Heart left ventricle (tissue), 13 donors: ENCODE results near the gene PHF2.

Experiments
- CTCF ChIP-seq, 12 donors: fragments of 200-600 bp; sonication (generic) in 4 of 12; IDR thresholded peaks; one replicate each; pipeline versions ENCODE4 v1.5.0 to v1.8.0; 2018 to 2022; ENCODE audit warnings: antibody characterized with exemption in 12 of 12, mild to moderate bottlenecking in 5 of 12
- POLR2A ChIP-seq, 2 donors: fragments of 450-650 bp; IDR thresholded peaks; one replicate each; pipeline ENCODE4 v1.6.1; 2017; ENCODE audit warnings: antibody characterized with exemption in 2 of 2, mild to moderate bottlenecking in 2 of 2, moderate library complexity in 2 of 2
- donor health status: ischemic (EF 13 %, LVEDD 7.1; RV severe dilation, severe dysfunction).
- donor health status: DM: no; HTN: yes; CAD: no.
- donor health status: DM: no; HTN: no; CAD: no.
- donor health status: ischemic (EF 25% LVEDD 6.9; RV normal size, moderate dysfunction).
- donor health status: ischemic (EF 25% LVEDD 5.7; RV mildly dilated, moderate dysfunction).
- donor health status: ischemic (EF 35%, LVEDD 5.7; RV mildly dilated, moderate dysfunction).
- donor health status: nonischemic (EF 11% LVEDD 7.7; RV severe dilation, severe dysfunction).
- donor health status: DM: yes; HTN: yes; CAD: no.
- donor health status: PGD.
- donor health status: ischemic (EF 29% LVEDD 5.4; RV normal size, mild dysfunction).
- donor health status: nonischemic (EF 23%, LVEDD 6.1; RV moderate dilation, normal function).

DNA sequence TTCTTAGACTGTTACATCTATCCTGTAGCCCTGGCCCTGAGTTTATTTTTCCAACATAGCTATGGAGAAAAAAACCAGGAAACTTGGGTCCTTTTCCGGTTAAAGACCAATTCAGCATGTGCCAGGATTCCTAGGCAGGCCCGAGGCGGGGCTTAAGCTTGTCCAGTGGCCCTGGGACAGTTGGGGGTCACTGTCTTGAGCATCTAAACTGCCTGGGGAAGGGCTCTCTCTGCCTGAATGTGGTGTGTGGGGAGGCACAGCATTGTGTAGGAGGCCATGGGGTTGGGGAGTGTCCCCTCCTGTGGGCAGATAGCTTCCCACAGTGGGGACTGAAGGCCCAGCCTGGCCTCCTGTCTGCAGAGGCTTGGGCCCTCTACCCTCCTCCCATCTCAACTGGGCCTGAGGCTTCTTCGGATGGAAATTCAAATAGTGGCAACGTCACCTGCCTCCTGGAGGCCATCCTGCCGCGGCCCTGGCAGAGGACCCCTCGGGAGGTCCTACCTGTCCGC is 88.8 kb downstream of the PHF2 start:
- TF ChIP-seq CTCF (IDR thresholded peaks at IDR 0.05) (no peak), POLR2A (IDR thresholded peaks at IDR 0.05) (no peak)
